Endodermal cell (in vitro differentiated cells): ENCODE measurements around the gene DGCR2. TPM values are rescaled to one million over a fixed set of nuclear protein-coding genes. Genes with fewer than 3 reads are reported as not detected.

Experiments
- DNase-seq: peaks from one replicate; pipeline ENCODE4 v3.0.0-alpha.2; 2017
- H3K27ac ChIP-seq: 2 replicates; pipeline ENCODE4 v1.5.1; 2013; ENCODE audit warnings: mild to moderate bottlenecking, low read depth, low read length, moderate library complexity
- H3K27me3 ChIP-seq: 2 replicates; pipeline ENCODE4 v1.6.1; 2013; ENCODE audit warnings: mild to moderate bottlenecking, low read length, moderate library complexity; ENCODE audit not compliant: insufficient read depth, control insufficient read depth, poor library complexity, severe bottlenecking
- H3K36me3 ChIP-seq: 2 replicates; pipeline ENCODE4 v1.7.0; 2013; ENCODE audit warnings: mild to moderate bottlenecking, low read length, moderate library complexity; ENCODE audit not compliant: control insufficient read depth, insufficient read depth
- H3K4me1 ChIP-seq: one replicate; pipeline ENCODE4 v1.7.0; 2013; ENCODE audit warnings: low read length; ENCODE audit not compliant: control insufficient read depth, insufficient read depth
- H3K4me3 ChIP-seq: 2 replicates; pipeline ENCODE4 v1.5.1; 2013; ENCODE audit warnings: mild to moderate bottlenecking, low read length, moderate library complexity
- H3K9ac ChIP-seq: 2 replicates; pipeline ENCODE4 v1.6.1; 2013; ENCODE audit warnings: mild to moderate bottlenecking, low read length, moderate library complexity; ENCODE audit not compliant: poor library complexity, severe bottlenecking; ENCODE audit errors: extremely low read depth
- H3K9me3 ChIP-seq: 2 replicates; pipeline ENCODE4 v1.6.1; 2013; ENCODE audit warnings: mild to moderate bottlenecking, low read length, moderate library complexity; ENCODE audit not compliant: control insufficient read depth
- H3K27ac Mint-ChIP-seq: 2 replicates; pipeline ENCODE4 v1.8.0; 2020; ENCODE audit warnings: mixed read lengths
- H3K27me3 Mint-ChIP-seq: 2 replicates; pipeline ENCODE4 v1.8.0; 2021; ENCODE audit warnings: mild to moderate bottlenecking, mixed read lengths; ENCODE audit not compliant: insufficient read depth
- H3K36me3 Mint-ChIP-seq: 2 replicates; pipeline ENCODE4 v1.8.0; 2020; ENCODE audit warnings: low read depth, mixed read lengths
- H3K4me1 Mint-ChIP-seq: 2 replicates; pipeline ENCODE4 v1.8.0; 2020; ENCODE audit warnings: mixed read lengths
- H3K4me3 Mint-ChIP-seq: 2 replicates; pipeline ENCODE4 v1.8.0; 2020; ENCODE audit warnings: mild to moderate bottlenecking, moderate library complexity, mixed read lengths
- H3K9me3 Mint-ChIP-seq: 2 replicates; pipeline ENCODE4 v1.8.0; 2020; ENCODE audit warnings: mild to moderate bottlenecking, mixed read lengths
- CTCF ChIP-seq: fragments of 200-600 bp; sonication (generic); conservative IDR thresholded peaks from 2 replicates; pipeline ENCODE4 v1.5.0; 2021; ENCODE audit warnings: antibody characterized with exemption, mild to moderate bottlenecking
- WGBS, 2 experiments: methylation state at CpG; one replicate each; pipeline versions ENCODE4 v1.1.5 to v1.1.7; 2013; ENCODE audit warnings: missing lambda C conversion rate in 2 of 2, mixed read lengths in 1 of 2; ENCODE audit not compliant: insufficient coverage in 1 of 2, insufficient read length in 1 of 2; 5-methylcytosine and 5-hydroxymethylcytosine counted together
- total RNA-seq, 2 donors: library from RNA; stranded (reverse); fragmentation: NEBNext Ultra II Directional in 1 of 2; extraction: Animal tissue kit (Norgen Biotek cat#: 25700) in 1 of 2; gene quantifications; 2 replicates in 1 of 2; 3 replicates in 1 of 2; pipeline ENCODE4 v1.2.1, GENCODE V29; 2021

The DGCR2 gene
- total RNA-seq, 2 donors from 2014 or later = 54.6 to 62.9 TPM

- Histone ChIP-seq H3K9me3 (no peaks in the 10 kb centered on the region), H3K36me3 (no peaks in the 10 kb centered on the region), H3K27me3 (no peaks in the 10 kb centered on the region), H3K9ac (peak overlapping the region; percentile 85), H3K27ac (peak overlapping the region; percentile 89), H3K4me1 (peaks cover 12% of the 10 kb centered on the region), H3K4me3 (peak overlapping the region; percentile 90)
- peak overlapping the region; percentile 94 for H3K27ac Mint-ChIP-seq
- no peaks in the 10 kb centered on the region for H3K36me3 Mint-ChIP-seq
- H3K4me3 Mint-ChIP-seq = peak overlapping the region; percentile 80
- 0% methylated on average over 16 to 47 of the region's 47 CpGs for WGBS, 2 experiments
- peaks cover 44% of the 10 kb centered on the region for H3K4me1 Mint-ChIP-seq
- DNase-seq = peak; percentile 79
- H3K27me3 Mint-ChIP-seq = peaks cover 6% of the 10 kb centered on the region
- no peaks in the 10 kb centered on the region for H3K9me3 Mint-ChIP-seq
- no peak for TF ChIP-seq CTCF
Measured at GRCh38 chr22:19121631-19122142, 525 bp downstream of the DGCR2 start.

- Mint-ChIP-seq H3K4me1 (peaks cover 49% of the 10 kb centered on the region), H3K27ac (peak overlapping the region; percentile 94)
- TF ChIP-seq CTCF = no peak
Measured at GRCh38 chr22:19120829-19121630, 1.2 kb downstream of the DGCR2 start.

GRCh38 chr22:19119949-19120348 is 2.3 kb downstream of the DGCR2 start:
- no peaks in the 10 kb centered on the region for H3K9me3 Mint-ChIP-seq
- peaks cover 49% of the 10 kb centered on the region for H3K4me1 Mint-ChIP-seq
- Histone ChIP-seq H3K4me3 (peak overlapping the region; percentile 90), H3K36me3 (peaks cover 4% of the 10 kb centered on the region), H3K9ac (peak overlapping the region; percentile 17), H3K27ac (no peak overlapping the region), H3K27me3 (no peaks in the 10 kb centered on the region), H3K4me1 (peaks cover 12% of the 10 kb centered on the region), H3K9me3 (no peaks in the 10 kb centered on the region)
- no peak for TF ChIP-seq CTCF
- peak overlapping the region; percentile 87 for H3K27ac Mint-ChIP-seq
- peaks cover 3% of the 10 kb centered on the region for H3K36me3 Mint-ChIP-seq
- DNase-seq = no peak
- H3K27me3 Mint-ChIP-seq = peaks cover 4% of the 10 kb centered on the region
- WGBS, 2 experiments = 92 to 95% methylated on average over 8 of the region's 8 CpGs
- H3K4me3 Mint-ChIP-seq = peak overlapping the region; percentile 80

More at GRCh38 chr22:19120829-19121630, 1.2 kb downstream of the DGCR2 start:
- peak; percentile 81 for DNase-seq
- H3K4me1 ChIP-seq = peaks cover 12% of the 10 kb centered on the region
- WGBS, 2 experiments = 20 to 22% methylated on average over 16 to 23 of the region's 23 CpGs
- H3K27me3 ChIP-seq = no peaks in the 10 kb centered on the region
- H3K27ac ChIP-seq = no peak overlapping the region
- Mint-ChIP-seq H3K27me3 (peaks cover 6% of the 10 kb centered on the region), H3K9me3 (no peaks in the 10 kb centered on the region), H3K36me3 (no peaks in the 10 kb centered on the region), H3K4me3 (peak overlapping the region; percentile 80)
- H3K4me3 ChIP-seq = peak overlapping the region; percentile 90
- peak overlapping the region; percentile 85 for H3K9ac ChIP-seq
- no peaks in the 10 kb centered on the region for H3K9me3 ChIP-seq
- no peaks in the 10 kb centered on the region for H3K36me3 ChIP-seq
